ENCODE data around the gene NPY4R.
A peak's percentile ranks its signal among the peaks of the same experiment; 100 is the strongest.
"Not testable (repeated sequence)": the region's sequence is repeated elsewhere in the genome, so short reads cannot be mapped to it uniquely, and the experiment has no call there.

NPY4R gene

DNA sequence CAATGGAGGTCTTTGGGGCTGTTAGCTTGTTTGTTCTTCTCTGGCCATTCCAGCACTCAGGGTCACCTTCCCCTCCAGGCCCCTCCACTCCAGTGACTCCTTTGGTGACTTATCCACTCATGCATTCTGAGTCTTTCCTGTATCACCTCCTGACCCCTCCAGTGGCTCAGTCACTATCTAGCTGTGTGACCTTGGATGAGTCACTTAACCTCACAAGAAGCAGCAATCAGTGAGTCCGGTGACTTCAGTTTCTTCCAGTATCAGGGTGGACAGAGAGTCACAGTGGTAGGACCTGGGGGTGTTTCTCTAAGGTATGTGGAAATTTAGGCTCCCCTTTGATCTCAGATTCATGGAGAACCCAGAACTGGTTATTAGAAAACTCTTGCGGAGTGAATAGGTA is 9.8 kb downstream of the NPY4R start:
- DNase-seq: not testable (repeated sequence)

DNA sequence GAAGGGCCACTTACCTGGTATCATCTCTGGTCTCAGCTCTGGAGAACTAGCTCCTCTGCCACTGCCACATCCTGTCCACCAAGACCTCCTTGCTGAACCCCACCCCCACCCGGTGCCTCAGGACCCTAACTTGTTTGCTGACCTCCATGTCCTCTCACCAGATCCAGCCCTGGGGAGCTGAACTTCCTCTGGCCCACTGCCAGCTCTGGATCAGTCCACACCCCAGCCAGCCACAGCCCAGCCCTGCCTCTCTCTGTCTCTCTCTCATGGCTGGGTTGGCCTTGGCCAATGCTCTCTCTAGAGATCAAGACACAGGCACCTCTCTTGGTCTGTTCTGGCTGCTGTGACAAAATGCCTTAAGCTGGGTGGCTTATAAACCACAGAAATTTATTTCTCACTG is 14.4 kb downstream of the NPY4R start:
- DNase-seq: not testable (repeated sequence)

DNA sequence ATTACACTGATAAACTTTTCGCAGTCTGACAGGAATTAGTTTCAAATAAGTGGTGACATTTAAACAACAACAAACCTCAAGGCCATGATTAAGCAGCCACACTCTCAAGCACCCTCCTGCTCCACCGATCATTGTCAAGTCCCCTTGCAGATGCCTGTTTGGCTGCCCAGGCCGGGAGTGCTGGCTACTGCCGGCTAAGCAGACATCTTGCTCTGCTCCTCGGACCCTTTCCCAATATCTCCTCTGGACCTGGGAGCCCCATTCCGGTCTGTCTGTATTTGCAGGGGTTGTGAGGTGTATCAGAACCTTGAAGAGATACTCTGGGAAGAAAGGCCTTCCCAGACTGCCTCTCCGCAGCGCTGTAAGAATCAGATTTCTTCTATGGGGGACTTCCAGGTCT is 14.9 kb downstream of the NPY4R start:
- DNase-seq: not testable (repeated sequence)

DNA sequence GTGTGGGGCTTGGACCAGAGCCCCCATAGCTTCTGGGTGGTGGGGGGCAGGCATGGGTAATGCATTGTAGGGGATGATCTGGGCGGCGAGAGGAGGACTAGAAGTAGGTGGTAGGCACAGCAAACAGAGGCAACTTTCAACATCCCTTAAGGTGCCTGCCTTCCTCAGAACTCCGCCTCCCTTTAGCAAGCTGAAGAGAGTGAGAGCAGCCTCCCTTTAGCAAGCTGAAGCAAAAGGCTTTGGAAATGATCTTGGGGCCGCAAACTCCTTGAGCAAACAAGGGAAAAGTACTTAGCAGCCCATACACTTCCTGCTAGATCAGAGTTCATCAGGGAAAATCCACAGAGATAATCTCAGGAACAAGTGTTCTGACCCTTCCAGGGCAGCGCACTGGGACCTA is 18.3 kb downstream of the NPY4R start:
- DNase-seq: not testable (repeated sequence)

DNA sequence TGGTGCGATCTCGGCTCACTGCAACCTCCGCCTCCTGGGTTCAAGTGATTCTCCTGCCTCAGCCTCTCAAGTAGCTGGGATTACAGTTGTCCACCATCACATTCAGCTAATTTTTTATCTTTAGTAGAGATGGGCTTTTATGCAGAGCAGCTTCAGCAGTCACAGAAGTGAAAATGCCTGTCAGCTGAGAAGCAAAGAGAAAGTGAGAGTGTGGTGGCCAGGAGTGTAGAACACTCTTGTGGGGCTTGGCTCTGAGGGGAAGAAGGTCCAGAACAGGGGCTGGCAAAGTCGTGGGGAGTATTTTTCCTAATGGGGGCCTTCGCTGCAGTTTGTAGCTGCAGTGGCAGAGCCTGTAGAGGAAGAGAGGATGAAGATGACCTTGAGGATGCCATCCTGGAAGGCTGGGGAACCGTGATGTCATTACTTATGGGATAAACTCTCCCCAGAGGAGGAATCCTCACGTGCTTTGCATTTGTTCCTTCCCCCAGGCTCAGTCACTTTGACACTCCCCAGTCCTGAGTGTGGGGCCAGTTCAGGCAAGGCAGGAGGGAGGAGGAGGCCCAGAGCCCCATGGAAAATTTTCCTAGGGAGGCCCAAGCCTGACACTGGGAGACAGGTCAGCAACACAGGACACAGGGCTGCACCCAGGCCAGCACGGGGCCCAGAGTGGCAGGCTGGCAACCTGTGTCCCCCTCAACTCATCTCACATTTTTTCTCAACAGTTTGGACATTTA is 20.2 kb downstream of the NPY4R start:
- not testable (repeated sequence) for DNase-seq

DNA sequence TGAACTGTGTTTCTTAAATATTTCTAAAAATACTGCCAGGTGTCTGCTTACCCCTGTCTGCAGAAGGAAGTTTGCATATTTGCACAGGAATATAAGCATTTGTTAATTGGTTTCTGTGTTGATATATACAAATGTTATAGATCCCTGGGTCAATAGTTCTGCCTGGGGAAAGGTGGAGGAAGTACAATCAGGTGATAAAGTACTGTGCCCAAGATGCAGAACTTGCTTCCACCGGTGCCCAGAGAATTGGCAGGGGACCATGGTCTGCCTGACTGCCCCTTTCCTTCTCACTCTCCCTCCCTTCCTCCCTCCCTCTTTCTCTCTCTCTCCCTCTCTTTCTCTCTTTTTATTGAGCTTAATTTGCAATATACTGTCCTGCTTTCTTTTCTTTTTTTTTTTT is 22.3 kb downstream of the NPY4R start:
- DNase-seq: not testable (repeated sequence)

DNA sequence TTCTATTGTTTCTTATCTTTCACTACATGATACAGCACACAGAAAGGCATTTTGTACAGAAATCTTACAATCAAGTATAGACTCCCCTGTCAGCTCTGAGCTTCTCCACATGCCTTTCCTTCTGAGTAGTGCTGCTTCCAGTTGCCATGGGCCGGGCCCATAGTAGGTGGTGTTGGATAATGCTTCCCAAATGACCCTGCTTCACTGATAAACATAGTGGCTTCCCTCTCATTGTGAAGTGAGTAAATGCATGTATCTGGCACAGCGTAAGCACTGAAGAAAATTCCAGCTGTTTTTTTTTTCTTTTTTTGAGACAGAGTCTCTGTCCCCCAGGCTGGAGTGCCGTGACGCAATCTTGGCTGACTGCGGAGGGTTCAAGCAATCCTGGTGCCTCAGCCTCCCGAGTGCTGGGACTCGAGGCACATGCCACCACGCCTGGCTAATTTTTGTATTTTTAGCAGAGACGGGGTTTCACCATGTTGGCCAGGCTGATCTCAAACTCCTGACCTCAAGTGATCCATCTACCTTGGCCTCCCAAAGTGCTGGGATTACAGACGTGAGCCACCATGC is 23.0 kb downstream of the NPY4R start:
- DNase-seq: peak; percentile 33

DNA sequence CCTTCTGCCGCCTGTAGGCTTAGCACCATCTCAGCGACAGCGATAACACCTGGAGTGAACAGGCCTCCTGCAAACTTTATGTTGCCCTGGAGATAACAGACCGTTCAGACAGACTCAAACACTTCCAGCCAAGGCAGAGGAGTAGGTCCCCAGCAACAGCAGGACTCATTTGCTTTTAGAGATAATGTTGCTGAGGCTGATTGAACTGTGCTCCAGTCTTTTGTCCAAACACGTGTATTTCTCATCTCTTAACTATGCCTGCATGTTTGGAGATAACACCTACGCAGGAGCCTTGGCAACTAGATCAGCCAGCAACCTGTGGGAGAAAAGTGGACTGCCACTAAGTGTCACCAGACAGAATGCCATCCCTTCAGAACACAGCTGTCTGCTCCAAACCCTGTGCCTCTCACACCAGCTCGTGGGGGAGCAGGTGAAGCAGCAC is 23.9 kb downstream of the NPY4R start:
- peak; percentile 52 for DNase-seq

DNA sequence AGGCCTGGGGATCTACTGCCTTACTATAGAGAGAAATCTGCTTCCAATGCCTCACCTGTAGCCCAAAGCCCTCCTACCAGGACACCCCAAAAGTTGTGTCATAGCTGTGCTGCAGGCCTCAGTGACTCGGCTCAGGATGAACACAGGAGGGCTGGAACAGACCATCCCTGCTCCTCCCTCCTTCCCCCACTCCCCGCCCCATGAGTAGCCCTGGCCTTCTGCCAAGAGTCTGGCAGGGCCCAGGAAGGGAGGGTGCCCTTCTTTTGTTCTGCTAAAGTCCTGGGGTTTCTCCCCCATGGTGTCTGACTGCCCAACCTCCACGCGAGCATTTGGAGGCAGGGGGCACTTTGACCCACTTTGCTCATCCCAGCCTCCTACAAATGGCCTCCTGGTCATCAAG is 24.8 kb downstream of the NPY4R start:
- DNase-seq: not testable (repeated sequence)

DNA sequence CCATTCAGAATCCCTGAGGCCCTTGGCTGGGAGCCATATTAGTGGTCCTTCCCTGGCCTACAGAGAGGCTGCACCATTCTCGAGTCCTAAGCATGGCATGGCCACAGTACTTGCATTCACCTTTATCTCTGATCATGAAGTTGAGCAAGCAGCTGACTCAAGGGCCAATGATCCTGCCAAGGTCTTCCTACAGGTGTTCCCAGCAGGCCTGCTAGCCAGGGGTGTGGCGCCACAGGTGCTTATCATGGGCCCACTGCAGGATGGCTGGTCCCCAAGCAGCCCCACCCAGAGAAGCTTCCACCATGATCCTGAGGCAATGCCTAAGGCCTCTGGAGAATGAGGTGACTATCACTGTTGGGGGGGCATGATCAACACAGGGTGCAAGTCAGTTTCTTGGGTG is 42.2 kb downstream of the NPY4R start:
- DNase-seq: not testable (repeated sequence)

DNA sequence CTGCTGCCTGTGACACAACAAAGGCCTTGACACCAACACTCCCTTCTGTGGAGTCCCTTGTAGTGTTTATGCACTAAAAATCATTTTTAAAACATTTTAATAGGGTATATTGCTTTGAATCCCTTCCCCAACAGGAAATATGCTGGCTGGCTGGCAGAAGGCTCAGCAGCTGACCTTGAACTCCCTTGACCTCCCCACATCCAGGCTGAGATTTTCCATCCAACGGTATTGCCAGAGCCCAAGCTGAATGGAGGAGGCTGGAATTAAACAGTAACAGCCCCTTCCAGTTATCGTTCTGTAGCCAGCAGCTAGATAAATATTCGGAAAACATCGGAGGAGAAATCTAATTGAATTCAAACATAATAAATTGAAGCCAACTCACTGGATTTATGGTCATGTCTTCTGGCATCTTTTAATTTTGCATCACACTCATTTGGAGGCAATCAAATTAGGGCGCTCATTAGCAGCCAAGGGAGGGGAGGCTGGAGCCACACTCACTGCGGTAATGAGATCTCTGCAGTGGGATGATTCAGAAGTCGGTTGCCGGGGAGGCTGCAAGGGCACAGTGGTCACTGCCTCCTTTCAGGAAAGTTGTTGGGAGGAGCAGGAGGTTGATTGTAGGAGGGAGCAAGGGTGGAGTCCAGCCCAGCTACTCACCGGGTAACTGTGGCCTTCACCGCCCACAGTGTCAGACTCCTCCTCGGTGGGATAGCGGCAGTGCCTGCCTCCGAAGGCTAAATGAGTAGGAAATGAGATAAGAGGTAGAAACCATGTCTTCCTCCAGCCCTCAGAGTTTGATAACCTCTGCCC is 46.0 kb downstream of the NPY4R start:
- not testable (repeated sequence) for DNase-seq

DNA sequence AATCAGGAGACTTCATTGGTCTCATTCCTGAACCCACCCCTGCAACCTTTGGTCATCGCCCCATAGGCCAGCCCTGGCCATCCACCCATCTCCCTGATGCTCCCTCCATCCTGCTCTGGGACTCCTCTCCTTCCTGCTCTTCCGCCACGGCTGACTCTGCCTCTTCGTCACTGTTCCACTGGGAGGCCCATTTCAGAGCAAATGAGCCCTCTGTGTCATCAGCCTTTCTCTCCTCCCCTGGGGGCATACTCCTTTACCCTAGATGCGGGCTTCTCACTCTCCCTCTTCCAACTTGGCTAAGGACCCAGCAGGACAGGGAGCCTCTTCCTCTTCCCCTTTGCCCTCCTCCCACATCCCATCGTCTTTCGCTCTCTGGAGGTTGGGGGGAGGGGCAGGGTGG is 47.5 kb downstream of the NPY4R start:
- not testable (repeated sequence) for DNase-seq

DNA sequence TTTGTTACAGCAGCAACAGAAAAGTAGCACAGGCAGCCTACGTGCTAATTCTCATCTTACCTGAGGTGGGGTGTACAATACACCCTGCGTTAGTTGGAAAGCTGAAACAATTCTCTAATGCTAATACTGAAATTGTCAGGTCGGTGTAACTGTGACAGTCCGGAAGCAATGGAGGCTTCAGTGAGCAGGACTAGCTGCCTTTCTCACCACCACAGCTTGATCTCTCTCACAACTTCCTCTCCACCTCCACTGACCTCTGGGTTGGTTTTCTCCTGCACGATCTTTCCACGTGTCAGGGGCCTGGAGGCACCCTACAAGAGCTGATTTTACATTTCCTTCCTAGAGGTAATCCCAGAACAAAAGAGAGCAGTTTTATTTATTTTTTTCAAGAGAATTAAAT is 50.5 kb downstream of the NPY4R start:
- not testable (repeated sequence) for DNase-seq

DNA sequence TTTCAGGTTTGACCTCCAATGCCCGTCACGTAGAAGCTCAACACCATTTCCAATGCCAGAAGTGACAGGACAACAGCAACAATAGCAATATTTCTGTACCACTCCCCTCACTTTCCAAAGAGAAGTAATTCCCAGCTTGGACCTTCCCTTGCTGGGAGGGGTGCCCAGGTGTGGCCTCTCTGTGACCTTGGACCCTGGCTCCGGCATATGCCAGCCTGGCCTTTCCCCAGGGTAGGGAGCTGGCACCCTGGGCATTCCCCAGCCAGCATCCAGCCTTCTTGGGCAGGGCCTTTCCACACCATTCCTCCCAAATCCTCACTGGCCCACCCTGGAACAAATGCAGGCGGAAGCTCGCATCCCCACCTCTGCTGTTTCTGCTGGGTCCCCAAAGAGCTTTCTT is 53.1 kb downstream of the NPY4R start:
- DNase-seq: not testable (repeated sequence)

DNA sequence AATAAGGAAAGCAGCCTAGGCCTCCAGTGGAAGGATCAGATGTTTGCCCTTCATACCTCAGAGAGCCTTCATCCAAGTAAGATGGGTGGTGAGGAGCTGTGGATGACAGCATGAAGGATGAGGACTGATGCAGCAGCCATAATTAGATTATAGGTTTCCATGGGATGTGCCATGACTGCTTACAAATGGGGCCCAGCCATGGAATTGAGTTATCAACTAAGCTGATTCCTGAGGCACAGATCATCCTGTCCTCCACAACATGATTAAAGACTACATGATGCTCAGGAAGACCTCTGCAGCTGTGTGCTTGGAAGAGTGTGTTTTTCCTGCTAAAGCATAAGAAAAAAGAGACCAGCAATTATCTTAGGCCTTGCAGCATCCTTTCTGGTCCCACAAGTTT is 54.6 kb downstream of the NPY4R start:
- not testable (repeated sequence) for DNase-seq

Data from NCI-H226 (cell line).